ENCODE measurements around the gene VRK2. TPM values are rescaled to one million over a fixed set of nuclear protein-coding genes. Genes with fewer than 3 reads are reported as not detected.
A peak's percentile ranks its signal among the peaks of the same experiment; 100 is the strongest.

Gene VRK2
- total RNA-seq, 2 experiments from 2014 or later = 23.3 to 26.3 TPM

GRCh38 chr2:58039170-58039611, 7.4 kb upstream of the VRK2 start:
- CTCF ChIA-PET = no interaction called here
- no peaks in the 10 kb centered on the region for H3K27me3 Mint-ChIP-seq
- POLR2A ChIA-PET = no interaction called here
- no peak overlapping the region for H3K4me3 Mint-ChIP-seq
- H3K36me3 Mint-ChIP-seq = peaks cover 9% of the 10 kb centered on the region
- intact Hi-C loops (cut with micrococcal nuclease) = no loop called here
- H3K4me1 Mint-ChIP-seq (ENCODE audit: low read depth) = peaks cover 18% of the 10 kb centered on the region
- no peaks in the 10 kb centered on the region for H3K9me3 Mint-ChIP-seq
- H3K27ac Mint-ChIP-seq = no peak overlapping the region
- no peak for DNase-seq

- Mint-ChIP-seq H3K36me3 (peaks cover 6% of the 10 kb centered on the region), H3K4me3 (peak overlapping the region; percentile 16), H3K27me3 (no peaks in the 10 kb centered on the region), H3K4me1 (ENCODE audit: low read depth) (peaks cover 28% of the 10 kb centered on the region), H3K9me3 (no peaks in the 10 kb centered on the region), H3K27ac (peak overlapping the region; percentile 5)
- CTCF ChIA-PET = no interaction called here
- intact Hi-C loops (cut with micrococcal nuclease) = loop anchor here (1.0 kb wide), 1 partner anchor 19 kb away; no protein-coding TSS in a partner anchor
- POLR2A ChIA-PET = interaction anchor here (0.6 kb wide), 1 partner anchor 65 kb away, joined by 3 read pairs; no protein-coding TSS in a partner anchor
- DNase-seq = peak; percentile 30
These were observed 4.1 kb upstream of the VRK2 start for GRCh38 chr2:58042486-58042970.

GRCh38 chr2:58044145-58044544, 2.5 kb upstream of the VRK2 start:
- CTCF ChIA-PET = no interaction called here
- Mint-ChIP-seq H3K36me3 (no peaks in the 10 kb centered on the region), H3K4me3 (no peak overlapping the region), H3K4me1 (ENCODE audit: low read depth) (peaks cover 41% of the 10 kb centered on the region), H3K27ac (no peak overlapping the region), H3K27me3 (no peaks in the 10 kb centered on the region), H3K9me3 (no peaks in the 10 kb centered on the region)
- POLR2A ChIA-PET = no interaction called here
- DNase-seq = no peak
- intact Hi-C loops (cut with micrococcal nuclease) = no loop called here

- POLR2A ChIA-PET = interaction anchor here (0.8 to 1.3 kb wide), 3 partner anchors 9 to 61 kb away, joined by 3 to 4 read pairs (median 3); no protein-coding TSS in a partner anchor
- H3K4me1 Mint-ChIP-seq (ENCODE audit: low read depth) = peaks cover 42% of the 10 kb centered on the region
- H3K9me3 Mint-ChIP-seq = no peaks in the 10 kb centered on the region
- peak overlapping the region; percentile 87 for H3K4me3 Mint-ChIP-seq
- H3K27me3 Mint-ChIP-seq = no peaks in the 10 kb centered on the region
- CTCF ChIA-PET = interaction anchor here (1.2 kb wide), 1 partner anchor 17 kb away, joined by 4 read pairs; no protein-coding TSS in a partner anchor
- peaks cover 2% of the 10 kb centered on the region for H3K36me3 Mint-ChIP-seq
- H3K27ac Mint-ChIP-seq = peak overlapping the region; percentile 95
- DNase-seq = no peak
- intact Hi-C loops (cut with micrococcal nuclease) = loop anchor here (2.0 to 5.0 kb wide), 5 partner anchors 23 to 307 kb away; no protein-coding TSS in a partner anchor
These were observed 849 bp upstream of the VRK2 start for GRCh38 chr2:58045580-58046334.

- no peak for DNase-seq
- H3K27ac Mint-ChIP-seq = peak overlapping the region; percentile 95
- H3K4me1 Mint-ChIP-seq (ENCODE audit: low read depth) = peaks cover 42% of the 10 kb centered on the region
- ChIA-PET CTCF (interaction anchor here (1.2 kb wide), 1 partner anchor 16 kb away, joined by 4 read pairs; no protein-coding TSS in a partner anchor), POLR2A (interaction anchor here (0.8 to 1.3 kb wide), 3 partner anchors 8 to 61 kb away, joined by 3 to 4 read pairs (median 3); no protein-coding TSS in a partner anchor)
- peak overlapping the region; percentile 87 for H3K4me3 Mint-ChIP-seq
- intact Hi-C loops (cut with micrococcal nuclease) = loop anchor here (2.0 to 5.0 kb wide), 5 partner anchors 23 to 306 kb away; no protein-coding TSS in a partner anchor
- H3K27me3 Mint-ChIP-seq = no peaks in the 10 kb centered on the region
- H3K9me3 Mint-ChIP-seq = no peaks in the 10 kb centered on the region
- H3K36me3 Mint-ChIP-seq = peaks cover 2% of the 10 kb centered on the region
These were observed 346 bp upstream of the VRK2 start for GRCh38 chr2:58046335-58046584.

GRCh38 chr2:58047373-58047935, 848 bp downstream of the VRK2 start:
- Mint-ChIP-seq H3K36me3 (peaks cover 9% of the 10 kb centered on the region), H3K9me3 (no peaks in the 10 kb centered on the region), H3K4me3 (peak overlapping the region; percentile 87), H3K27me3 (no peaks in the 10 kb centered on the region), H3K4me1 (ENCODE audit: low read depth) (peaks cover 42% of the 10 kb centered on the region), H3K27ac (peak overlapping the region; percentile 95)
- ChIA-PET POLR2A (no interaction called here), CTCF (no interaction called here)
- DNase-seq = no peak
- intact Hi-C loops (cut with micrococcal nuclease) = loop anchor here (1.0 to 5.0 kb wide), 7 partner anchors 25 to 305 kb away; partner anchors contain the start of gene FANCL

GRCh38 chr2:58047961-58048360, 1.4 kb downstream of the VRK2 start:
- CTCF ChIA-PET = no interaction called here
- Mint-ChIP-seq H3K27ac (peak overlapping the region; percentile 18), H3K9me3 (no peaks in the 10 kb centered on the region), H3K4me1 (ENCODE audit: low read depth) (peaks cover 37% of the 10 kb centered on the region), H3K27me3 (no peaks in the 10 kb centered on the region), H3K4me3 (peak overlapping the region; percentile 23), H3K36me3 (peaks cover 9% of the 10 kb centered on the region)
- intact Hi-C loops (cut with micrococcal nuclease) = loop anchor here (1.0 to 5.0 kb wide), 7 partner anchors 25 to 304 kb away; partner anchors contain the start of gene FANCL
- POLR2A ChIA-PET = no interaction called here
- DNase-seq = no peak

- DNase-seq = no peak
- H3K36me3 Mint-ChIP-seq = peaks cover 11% of the 10 kb centered on the region
- H3K27me3 Mint-ChIP-seq = no peaks in the 10 kb centered on the region
- no peak overlapping the region for H3K4me3 Mint-ChIP-seq
- H3K27ac Mint-ChIP-seq = no peak overlapping the region
- intact Hi-C loops (cut with micrococcal nuclease) = no loop called here
- peaks cover 25% of the 10 kb centered on the region for H3K4me1 Mint-ChIP-seq (ENCODE audit: low read depth)
- CTCF ChIA-PET = interaction anchor here (0.9 kb wide), 1 partner anchor 10 kb away, joined by 3 read pairs; no protein-coding TSS in a partner anchor
- POLR2A ChIA-PET = no interaction called here
- H3K9me3 Mint-ChIP-seq = no peaks in the 10 kb centered on the region
These were observed 4.8 kb downstream of the VRK2 start for GRCh38 chr2:58051445-58051844.

GRCh38 chr2:58052978-58053377, 6.4 kb downstream of the VRK2 start:
- intact Hi-C loops (cut with micrococcal nuclease) = no loop called here
- DNase-seq = no peak
- ChIA-PET CTCF (no interaction called here), POLR2A (no interaction called here)
- H3K4me1 Mint-ChIP-seq (ENCODE audit: low read depth) = peaks cover 24% of the 10 kb centered on the region
- H3K27ac Mint-ChIP-seq = no peak overlapping the region
- no peak overlapping the region for H3K4me3 Mint-ChIP-seq
- H3K27me3 Mint-ChIP-seq = no peaks in the 10 kb centered on the region
- H3K36me3 Mint-ChIP-seq = peaks cover 15% of the 10 kb centered on the region
- no peaks in the 10 kb centered on the region for H3K9me3 Mint-ChIP-seq

GRCh38 chr2:58054264-58054663, 7.7 kb downstream of the VRK2 start:
- intact Hi-C loops (cut with micrococcal nuclease) = no loop called here
- POLR2A ChIA-PET = interaction anchor here (1.0 kb wide), 1 partner anchor 8 kb away, joined by 3 read pairs; the partner anchor contains the start of gene VRK2
- no peak overlapping the region for H3K4me3 Mint-ChIP-seq
- H3K4me1 Mint-ChIP-seq (ENCODE audit: low read depth) = peaks cover 13% of the 10 kb centered on the region
- H3K27ac Mint-ChIP-seq = no peak overlapping the region
- H3K27me3 Mint-ChIP-seq = no peaks in the 10 kb centered on the region
- no peak for DNase-seq
- H3K9me3 Mint-ChIP-seq = no peaks in the 10 kb centered on the region
- H3K36me3 Mint-ChIP-seq = peaks cover 19% of the 10 kb centered on the region
- CTCF ChIA-PET = no interaction called here

GRCh38 chr2:58055033-58055786, 8.6 kb downstream of the VRK2 start:
- Mint-ChIP-seq H3K9me3 (no peaks in the 10 kb centered on the region), H3K4me1 (ENCODE audit: low read depth) (peaks cover 11% of the 10 kb centered on the region)
- POLR2A ChIA-PET = interaction anchor here (1.0 kb wide), 1 partner anchor 9 kb away, joined by 3 read pairs; the partner anchor contains the start of gene VRK2

More at GRCh38 chr2:58055033-58055786, 8.6 kb downstream of the VRK2 start:
- Mint-ChIP-seq H3K27ac (no peak overlapping the region), H3K36me3 (peaks cover 21% of the 10 kb centered on the region), H3K27me3 (no peaks in the 10 kb centered on the region), H3K4me3 (no peak overlapping the region)
- CTCF ChIA-PET = no interaction called here
- intact Hi-C loops (cut with micrococcal nuclease) = no loop called here
- no peak for DNase-seq

All from activated CD4-positive, alpha-beta memory T cell treated with anti-CD3 and anti-CD28 coated beads for 36 hours (primary cell).